IMR-90 (cell line): ENCODE results near the gene C12orf50. TPM values are rescaled to one million over a fixed set of nuclear protein-coding genes. Genes with fewer than 3 reads are reported as not detected.

Source experiments
- ATAC-seq: fragments of 200-7000 bp; cut with Tn5 transposase; 2 replicates; pipeline ENCODE4 v1.9.1; 2020; ENCODE audit warnings: low read depth, mild to moderate bottlenecking, moderate library complexity
- BruUV-seq: library from RNA; stranded (reverse); fragments of 400-500 nt; replicated peaks from 2 replicates; lab custom pipeline; 2021; lab: Mats Ljungman, UMichigan
- CTCF ChIA-PET: fragments of 300-600 bp; formaldehyde crosslinking; extraction: SDS; loops from one replicate; lab custom pipeline; 2021; ENCODE audit warnings: antibody characterized with exemption; lab: Yijun Ruan, JAX
- POLR2A ChIA-PET: fragments of 300-600 bp; sonication (Branson Sonifier 250); formaldehyde crosslinking; loops from one replicate; lab custom pipeline; 2022; ENCODE audit warnings: antibody characterized with exemption; ENCODE audit not compliant: unreplicated experiment; lab: Charles Lee
- DNase-seq: peaks from one replicate; pipeline ENCODE4 v3.0.0; 2013
- H2AFZ ChIP-seq: replicated peaks from 2 replicates; pipeline ENCODE3; 2013; ENCODE audit warnings: low read length, mild to moderate bottlenecking; ENCODE audit not compliant: poor library complexity
- H2AK5ac ChIP-seq: 2 replicates; pipeline ENCODE4 v1.6.1; 2013; ENCODE audit warnings: low read depth, low read length, inconsistent platforms
- H2AK9ac ChIP-seq: replicated peaks from 2 replicates; pipeline ENCODE3; 2013; ENCODE audit warnings: mild to moderate bottlenecking, low read depth, low read length, moderate library complexity; ENCODE audit not compliant: poor library complexity
- H2BK120ac ChIP-seq: 2 replicates; pipeline ENCODE4 v1.6.1; 2013; ENCODE audit warnings: low read depth, low read length, inconsistent platforms
- H2BK15ac ChIP-seq: 3 replicates; pipeline ENCODE4 v1.6.1; 2013; ENCODE audit warnings: low read depth, low read length, inconsistent platforms
- H2BK20ac ChIP-seq: 2 replicates; pipeline ENCODE4 v1.6.1; 2013; ENCODE audit warnings: low read depth, mild to moderate bottlenecking, inconsistent platforms, low read length, moderate library complexity
- H2BK5ac ChIP-seq: 2 replicates; pipeline ENCODE4 v1.6.1; 2013; ENCODE audit warnings: mild to moderate bottlenecking, low read depth, low read length, inconsistent platforms; ENCODE audit not compliant: poor library complexity, severe bottlenecking
- H3K14ac ChIP-seq: replicated peaks from 2 replicates; pipeline ENCODE4 v1.6.1; 2013; ENCODE audit warnings: low read depth, low read length, inconsistent platforms
- H3K18ac ChIP-seq: 2 replicates; pipeline ENCODE4 v1.6.1; 2013; ENCODE audit warnings: low read depth, low read length, control low read depth
- H3K23ac ChIP-seq: 2 replicates; pipeline ENCODE4 v1.6.1; 2013; ENCODE audit warnings: low read depth, low read length, inconsistent platforms
- H3K27ac ChIP-seq: 2 replicates; pipeline ENCODE4 v1.5.1; 2013; ENCODE audit warnings: mild to moderate bottlenecking, control low read depth, low read length; ENCODE audit not compliant: insufficient read depth
- H3K27me3 ChIP-seq: 2 replicates; pipeline ENCODE4 v1.6.1; 2013; ENCODE audit warnings: low read length; ENCODE audit not compliant: control insufficient read depth, insufficient read depth
- H3K36me3 ChIP-seq: 2 replicates; pipeline ENCODE4 v1.6.1; 2013; ENCODE audit warnings: low read length, mixed read lengths; ENCODE audit not compliant: control insufficient read depth, insufficient read depth
- H3K4ac ChIP-seq: 2 replicates; pipeline ENCODE4 v1.6.1; 2013; ENCODE audit warnings: low read depth, low read length, inconsistent platforms
- H3K4me1 ChIP-seq: 2 replicates; pipeline ENCODE4 v1.6.1; 2013; ENCODE audit warnings: low read length, mixed read lengths; ENCODE audit not compliant: control insufficient read depth, insufficient read depth
- H3K4me2 ChIP-seq: 2 replicates; pipeline ENCODE4 v1.6.1; 2013; ENCODE audit warnings: low read depth, mild to moderate bottlenecking, control low read depth, low read length, moderate library complexity
- H3K4me3 ChIP-seq: 2 replicates; pipeline ENCODE4 v1.5.1; 2013; ENCODE audit warnings: low read depth, mild to moderate bottlenecking, control low read depth, low read length, moderate library complexity; ENCODE audit not compliant: insufficient read depth
- H3K56ac ChIP-seq: 2 replicates; pipeline ENCODE4 v1.6.1; 2013; ENCODE audit warnings: low read length, inconsistent platforms; ENCODE audit not compliant: insufficient read depth; ENCODE audit errors: extremely low read depth
- H3K79me1 ChIP-seq, 2 experiments: 2 replicates each; pipeline ENCODE4 v1.6.1; 2013; ENCODE audit warnings: low read length in 2 of 2, inconsistent platforms in 1 of 2, low read depth in 1 of 2
- H3K9ac ChIP-seq: 2 replicates; pipeline ENCODE4 v1.6.1; 2013; ENCODE audit warnings: low read depth, low read length, control low read depth
- H3K9me1 ChIP-seq: 2 replicates; pipeline ENCODE4 v1.6.1; 2013; ENCODE audit warnings: low read length, inconsistent platforms; ENCODE audit not compliant: insufficient read depth
- H3K9me3 ChIP-seq: 2 replicates; pipeline ENCODE4 v1.6.1; 2013; ENCODE audit warnings: low read length; ENCODE audit not compliant: control insufficient read depth, insufficient read depth
- H4K20me1 ChIP-seq: 2 replicates; pipeline ENCODE4 v1.6.1; 2013; ENCODE audit warnings: low read length, inconsistent platforms; ENCODE audit not compliant: insufficient read depth
- H4K5ac ChIP-seq: 2 replicates; pipeline ENCODE4 v1.6.1; 2013; ENCODE audit warnings: mild to moderate bottlenecking, low read depth, low read length, control low read depth
- H4K8ac ChIP-seq, 2 experiments: 2 replicates each; pipeline ENCODE4 v1.6.1; 2013; ENCODE audit warnings: low read depth in 2 of 2, low read length in 2 of 2, control low read depth in 1 of 2, inconsistent platforms in 1 of 2
- H4K91ac ChIP-seq: 2 replicates; pipeline ENCODE4 v1.6.1; 2013; ENCODE audit warnings: low read depth, low read length, inconsistent platforms; ENCODE audit not compliant: insufficient read depth
- BHLHE40 ChIP-seq: fragments of 150-350 bp; IDR thresholded peaks from 2 replicates; pipeline ENCODE4 v1.6.1; 2016; ENCODE audit warnings: mild to moderate bottlenecking, low read depth, low read length
- CEBPB ChIP-seq: IDR thresholded peaks from 2 replicates; pipeline ENCODE4 v1.6.1; 2012; ENCODE audit warnings: low read depth, low read length, improper control_type of control experiment
- CHD1 ChIP-seq: IDR thresholded peaks from 2 replicates; pipeline ENCODE4 v1.6.1; 2012; ENCODE audit warnings: low read depth, low read length, improper control_type of control experiment
- FOS ChIP-seq: fragments of 150-350 bp; IDR thresholded peaks from 2 replicates; pipeline ENCODE4 v1.6.1; 2016; ENCODE audit warnings: low read depth, low read length
- MAFK ChIP-seq: IDR thresholded peaks from 2 replicates; pipeline ENCODE4 v1.6.1; 2012; ENCODE audit warnings: low read depth, low read length, improper control_type of control experiment
- MAZ ChIP-seq: IDR thresholded peaks from 2 replicates; pipeline ENCODE4 v1.6.1; 2012; ENCODE audit warnings: low read depth, mild to moderate bottlenecking, low read length, improper control_type of control experiment, moderate library complexity, borderline replicate concordance
- MXI1 ChIP-seq: IDR thresholded peaks from 2 replicates; pipeline ENCODE4 v1.6.1; 2012; ENCODE audit warnings: low read depth, mild to moderate bottlenecking, low read length, moderate library complexity, borderline replicate concordance
- NFE2L2 ChIP-seq: fragments of 150-350 bp; IDR thresholded peaks from 2 replicates; pipeline ENCODE4 v1.6.1; 2016; ENCODE audit warnings: low read depth, mild to moderate bottlenecking, low read length
- POLR2A ChIP-seq: IDR thresholded peaks from 2 replicates; pipeline ENCODE4 v1.6.1; 2012; ENCODE audit warnings: mild to moderate bottlenecking, low read depth, low read length
- RAD21 ChIP-seq: IDR thresholded peaks from 2 replicates; pipeline ENCODE4 v1.6.1; 2012; ENCODE audit warnings: low read length, improper control_type of control experiment
- RCOR1 ChIP-seq: IDR thresholded peaks from 2 replicates; pipeline ENCODE4 v1.6.1; 2012; ENCODE audit warnings: mild to moderate bottlenecking, low read length, improper control_type of control experiment; ENCODE audit not compliant: insufficient replicate concordance
- RFX5 ChIP-seq: IDR thresholded peaks from 2 replicates; pipeline ENCODE4 v1.8.0; 2012; ENCODE audit warnings: low read depth, mild to moderate bottlenecking, low read length, moderate library complexity
- SMC3 ChIP-seq: fragments of 150-350 bp; IDR thresholded peaks from 2 replicates; pipeline ENCODE4 v1.6.1; 2016; ENCODE audit warnings: low read depth, mild to moderate bottlenecking, antibody characterized with exemption, low read length, moderate library complexity
- dilution Hi-C: fragments of 300-500 bp; cut with HindIII; formaldehyde crosslinking; loops from one replicate; pipeline ENCODE4 v1.14.3; 2018; ENCODE audit warnings: low sequenced_read_pairs; ENCODE audit not compliant: unreplicated experiment
- in situ Hi-C: fragments of 300-500 bp; cut with MboI; formaldehyde crosslinking; loops from 3 replicates; pipeline ENCODE4 v1.14.3; 2019; ENCODE audit warnings: low sequenced_read_pairs, inconsistent platforms, mixed read lengths
- intact Hi-C: fragments of 100-400 bp; cut with micrococcal nuclease; formaldehyde crosslinking; loops from 2 replicates; pipeline ENCODE4 v1.10.0; 2022
- polyA plus RNA-seq, 3 experiments: library from polyadenylated mRNA; depleted of rRNA; stranded (reverse); fragments of >200 nt; gene quantifications; 2 replicates each; pipeline ENCODE4 v1.2.3, GENCODE V29; 2012; ENCODE audit warnings: low replicate concordance in 1 of 3
- total RNA-seq: library from RNA; depleted of rRNA; stranded (reverse); fragments of >200 nt; gene quantifications from 2 replicates; pipeline ENCODE4 v1.2.3, GENCODE V29; 2012
- TF ChIP-seq, protein P1 (sequence below): fragments of 150-350 bp; IDR thresholded peaks from 2 replicates; pipeline ENCODE4 v1.6.1; 2016; ENCODE audit warnings: low read depth, mild to moderate bottlenecking, low read length, moderate library complexity, borderline replicate concordance
- TF ChIP-seq, protein P2 (sequence below): fragments of 150-350 bp; IDR thresholded peaks from 2 replicates; pipeline ENCODE4 v1.6.1; 2017; ENCODE audit warnings: mild to moderate bottlenecking, antibody characterized with exemption, low read length, low read depth
- TF ChIP-seq, protein P3 (sequence below): conservative IDR thresholded peaks from 2 replicates; pipeline ENCODE4 v1.5.1; 2012; ENCODE audit warnings: mild to moderate bottlenecking, low read depth, low read length, improper control_type of control experiment

The C12orf50 gene
- total and polyA plus RNA-seq, 2 of the 4 experiments (the other 2 are of a cell fraction), result not detected

DNA sequence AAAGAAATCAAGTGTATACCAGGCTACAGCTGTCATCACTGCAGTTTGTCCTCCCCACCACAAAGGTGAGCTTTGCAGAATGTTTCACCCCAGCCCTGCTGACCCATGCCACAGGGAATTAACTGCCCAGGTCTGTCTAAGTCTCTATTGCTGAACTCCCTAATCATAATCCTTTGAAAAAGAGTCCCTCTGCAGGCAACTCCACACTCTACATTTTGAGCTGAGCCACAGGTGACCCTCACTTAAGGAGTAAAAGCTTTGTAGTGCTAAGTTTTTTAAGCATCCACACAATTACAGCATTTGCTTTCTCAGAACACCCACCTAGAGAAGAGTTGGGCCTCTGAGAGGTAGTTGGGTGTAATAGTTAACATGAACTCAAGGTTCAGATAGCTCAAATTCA is 90.0 kb downstream of the C12orf50 start:
- BruUV-seq, result no TSS peak
- H2BK120ac ChIP-seq, result no peak overlapping the region
- H3K9me3 ChIP-seq, result peaks cover 3% of the 10 kb centered on the region; the same call in 1 of the 2 replicates
- H3K9ac ChIP-seq, result no peak overlapping the region
- H2BK20ac ChIP-seq, result no peak overlapping the region
- no peak overlapping the region for H3K4me3 ChIP-seq
- no peak overlapping the region for H4K91ac ChIP-seq
- DNase-seq, result no peak
- H3K18ac ChIP-seq, result no peak overlapping the region
- no peak overlapping the region for H3K23ac ChIP-seq
- H2AK5ac ChIP-seq, result no peak overlapping the region
- POLR2A ChIA-PET, result no interaction called here
- H3K4ac ChIP-seq, result no peak overlapping the region
- H3K36me3 ChIP-seq, result no peaks in the 10 kb centered on the region
- intact Hi-C loops, result no loop called here
- no peak overlapping the region for H3K14ac ChIP-seq
- no peak overlapping the region for H3K27ac ChIP-seq
- no peak overlapping the region for H2BK15ac ChIP-seq
- no peaks in the 10 kb centered on the region for H3K27me3 ChIP-seq
- no peak overlapping the region for H4K5ac ChIP-seq
- CTCF ChIA-PET, result no interaction called here
- no peak for ATAC-seq
- dilution Hi-C loops, result no loop called here
- H4K20me1 ChIP-seq, result no peaks in the 10 kb centered on the region
- H3K56ac ChIP-seq, result no peak overlapping the region
- TF ChIP-seq SMC3, result no peak
- TF ChIP-seq RCOR1, result no peak
- TF ChIP-seq RFX5, result no peak
- no peak for TF ChIP-seq RAD21
- TF ChIP-seq BHLHE40, result no peak
- no peak for TF ChIP-seq NFE2L2
- TF ChIP-seq CEBPB, result no peak
- TF ChIP-seq MAZ, result no peak
- TF ChIP-seq, protein P1, sequence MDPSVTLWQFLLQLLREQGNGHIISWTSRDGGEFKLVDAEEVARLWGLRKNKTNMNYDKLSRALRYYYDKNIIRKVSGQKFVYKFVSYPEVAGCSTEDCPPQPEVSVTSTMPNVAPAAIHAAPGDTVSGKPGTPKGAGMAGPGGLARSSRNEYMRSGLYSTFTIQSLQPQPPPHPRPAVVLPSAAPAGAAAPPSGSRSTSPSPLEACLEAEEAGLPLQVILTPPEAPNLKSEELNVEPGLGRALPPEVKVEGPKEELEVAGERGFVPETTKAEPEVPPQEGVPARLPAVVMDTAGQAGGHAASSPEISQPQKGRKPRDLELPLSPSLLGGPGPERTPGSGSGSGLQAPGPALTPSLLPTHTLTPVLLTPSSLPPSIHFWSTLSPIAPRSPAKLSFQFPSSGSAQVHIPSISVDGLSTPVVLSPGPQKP, result no peak
- TF ChIP-seq CHD1, result no peak
- TF ChIP-seq, protein P2, sequence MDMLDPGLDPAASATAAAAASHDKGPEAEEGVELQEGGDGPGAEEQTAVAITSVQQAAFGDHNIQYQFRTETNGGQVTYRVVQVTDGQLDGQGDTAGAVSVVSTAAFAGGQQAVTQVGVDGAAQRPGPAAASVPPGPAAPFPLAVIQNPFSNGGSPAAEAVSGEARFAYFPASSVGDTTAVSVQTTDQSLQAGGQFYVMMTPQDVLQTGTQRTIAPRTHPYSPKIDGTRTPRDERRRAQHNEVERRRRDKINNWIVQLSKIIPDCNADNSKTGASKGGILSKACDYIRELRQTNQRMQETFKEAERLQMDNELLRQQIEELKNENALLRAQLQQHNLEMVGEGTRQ, result no peak
- TF ChIP-seq, protein P3, sequence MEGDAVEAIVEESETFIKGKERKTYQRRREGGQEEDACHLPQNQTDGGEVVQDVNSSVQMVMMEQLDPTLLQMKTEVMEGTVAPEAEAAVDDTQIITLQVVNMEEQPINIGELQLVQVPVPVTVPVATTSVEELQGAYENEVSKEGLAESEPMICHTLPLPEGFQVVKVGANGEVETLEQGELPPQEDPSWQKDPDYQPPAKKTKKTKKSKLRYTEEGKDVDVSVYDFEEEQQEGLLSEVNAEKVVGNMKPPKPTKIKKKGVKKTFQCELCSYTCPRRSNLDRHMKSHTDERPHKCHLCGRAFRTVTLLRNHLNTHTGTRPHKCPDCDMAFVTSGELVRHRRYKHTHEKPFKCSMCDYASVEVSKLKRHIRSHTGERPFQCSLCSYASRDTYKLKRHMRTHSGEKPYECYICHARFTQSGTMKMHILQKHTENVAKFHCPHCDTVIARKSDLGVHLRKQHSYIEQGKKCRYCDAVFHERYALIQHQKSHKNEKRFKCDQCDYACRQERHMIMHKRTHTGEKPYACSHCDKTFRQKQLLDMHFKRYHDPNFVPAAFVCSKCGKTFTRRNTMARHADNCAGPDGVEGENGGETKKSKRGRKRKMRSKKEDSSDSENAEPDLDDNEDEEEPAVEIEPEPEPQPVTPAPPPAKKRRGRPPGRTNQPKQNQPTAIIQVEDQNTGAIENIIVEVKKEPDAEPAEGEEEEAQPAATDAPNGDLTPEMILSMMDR, result no peak
- no peak for TF ChIP-seq POLR2A
- no peak for TF ChIP-seq MAFK
- TF ChIP-seq FOS, result no peak
- TF ChIP-seq MXI1, result no peak
- H4K8ac ChIP-seq, result no peak overlapping the region
- H2AK9ac ChIP-seq, result no peak overlapping the region
- no peak overlapping the region for H2BK5ac ChIP-seq
- H3K79me1 ChIP-seq, result no peaks in the 10 kb centered on the region
- in situ Hi-C loops, result no loop called here
- no peaks in the 10 kb centered on the region for H3K9me1 ChIP-seq
- no peak overlapping the region for H2AFZ ChIP-seq
- no peak overlapping the region for H3K4me2 ChIP-seq
- H3K4me1 ChIP-seq, result no peaks in the 10 kb centered on the region
